GM12874 (cell line): ENCODE data around the gene TMEM52.

Experiments
- CTCF ChIP-seq: IDR thresholded peaks from 2 replicates; pipeline ENCODE4 v1.5.1; 2011; ENCODE audit warnings: low read depth, mild to moderate bottlenecking, control low read depth, low read length, moderate library complexity; ENCODE audit not compliant: insufficient read depth

The TMEM52 gene

DNA sequence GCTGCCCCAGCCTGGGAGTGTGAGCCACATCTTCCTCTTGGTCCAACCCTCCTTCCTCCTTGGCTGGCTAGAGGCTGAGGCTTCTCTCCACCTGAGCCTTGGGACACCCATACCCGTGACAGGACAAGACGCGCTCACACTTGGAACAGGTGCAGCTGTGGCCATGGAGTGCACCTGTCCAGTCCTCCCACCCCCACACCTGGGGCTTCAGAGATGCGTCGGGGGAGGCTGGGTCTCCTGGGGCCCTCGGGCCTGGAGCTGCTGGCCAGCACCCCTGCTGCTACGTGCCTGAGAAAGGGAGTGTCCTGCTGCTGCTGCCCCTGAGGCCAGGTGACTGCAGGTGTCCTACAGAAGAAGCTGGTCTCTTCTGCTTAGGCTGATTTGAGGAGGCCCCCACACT is 37.0 kb upstream of the TMEM52 start:
- no peak for TF ChIP-seq CTCF

DNA sequence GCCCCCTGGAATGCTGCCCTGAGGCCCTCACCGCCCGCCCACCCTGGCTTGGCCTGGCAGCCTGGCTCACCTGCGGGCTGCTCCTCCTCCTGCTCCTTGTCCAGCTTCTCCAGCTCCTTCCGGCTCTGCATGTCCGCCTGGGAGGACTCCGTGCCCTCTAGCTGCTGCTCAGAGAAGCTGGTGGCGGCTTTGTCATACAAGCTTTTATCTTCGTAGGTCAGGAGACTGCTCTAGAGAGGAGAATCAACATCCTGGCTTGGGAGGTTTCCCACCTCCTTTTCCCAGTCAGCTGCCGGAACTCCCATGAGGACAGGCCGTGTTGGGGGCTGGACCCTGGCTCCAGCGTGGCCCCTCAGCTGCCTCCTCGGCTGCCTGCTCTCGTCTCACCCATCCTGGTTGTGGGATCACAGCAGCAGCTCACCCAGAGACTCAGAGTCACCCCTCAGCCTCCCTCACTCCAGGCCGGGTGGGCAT is 36.6 kb upstream of the TMEM52 start:
- no peak for TF ChIP-seq CTCF

DNA sequence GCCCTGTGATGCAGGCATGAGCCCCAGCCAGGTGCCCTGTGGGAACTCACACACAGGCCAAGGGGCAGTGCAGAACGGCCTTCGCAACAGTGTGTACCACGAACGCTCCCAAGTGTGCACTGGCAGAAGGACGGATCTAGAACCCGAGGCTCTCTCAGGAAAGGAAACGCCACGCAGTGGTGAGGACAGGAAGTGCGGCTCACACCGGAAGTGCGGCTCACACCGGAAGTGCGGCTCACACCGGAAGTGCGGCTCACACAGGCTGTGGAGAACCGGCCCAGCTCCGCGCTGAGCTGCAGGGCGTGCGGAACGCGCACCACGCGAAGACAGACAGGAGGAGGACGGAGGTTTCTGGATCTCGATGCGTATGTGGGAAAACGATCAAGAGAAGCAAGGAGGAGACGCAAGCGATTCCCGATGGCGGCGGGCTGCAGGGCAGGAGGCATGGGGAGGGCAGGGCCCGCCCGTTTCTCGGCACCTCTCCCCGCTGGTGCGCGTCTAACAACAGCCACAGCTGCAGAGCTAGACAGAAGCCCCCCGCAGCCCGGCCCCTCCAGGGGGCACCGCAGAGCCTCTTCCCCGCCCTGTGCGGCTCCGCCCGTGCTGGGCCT is 35.9 kb upstream of the TMEM52 start:
- TF ChIP-seq CTCF: peak; percentile 29; the same call in 1 of the 2 replicates

DNA sequence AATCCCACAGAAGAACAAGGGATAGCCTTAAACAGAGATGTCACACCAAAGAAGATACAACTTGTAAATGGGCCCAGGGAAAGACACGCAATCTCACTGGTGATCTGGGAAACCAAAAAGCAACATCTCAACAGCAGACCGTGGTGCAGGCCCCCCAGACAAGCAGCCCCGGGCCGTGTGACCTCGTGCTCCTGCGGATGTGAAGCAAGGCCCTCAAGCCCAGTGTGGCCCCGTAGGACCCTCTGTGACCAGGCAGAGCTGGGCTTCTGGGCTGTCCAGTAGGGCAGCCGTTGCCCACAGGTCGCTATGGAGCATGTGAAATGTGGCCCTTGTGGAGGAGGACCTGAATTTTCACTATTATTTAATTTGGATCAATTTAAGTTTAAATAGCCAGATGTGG is 34.9 kb upstream of the TMEM52 start:
- no peak for TF ChIP-seq CTCF

DNA sequence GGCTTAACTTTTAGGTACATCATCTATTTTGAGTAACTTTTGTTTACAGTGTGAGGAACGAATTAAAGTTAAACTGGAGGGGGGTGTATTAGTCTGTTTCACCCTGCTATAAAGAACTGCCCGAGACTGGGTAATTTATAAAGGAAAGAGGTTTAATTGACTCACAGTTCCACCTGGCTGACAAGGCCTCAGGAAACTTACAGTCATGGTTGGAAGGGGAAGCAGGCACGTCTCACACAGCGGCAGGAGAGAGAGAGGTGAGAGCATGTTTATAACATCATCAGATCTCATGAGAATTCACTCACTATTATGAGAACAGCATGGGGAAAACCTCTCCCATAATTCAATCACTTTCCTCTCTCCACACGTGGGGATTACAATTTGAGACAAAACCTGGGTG is 31.9 kb upstream of the TMEM52 start:
- TF ChIP-seq CTCF: no peak

DNA sequence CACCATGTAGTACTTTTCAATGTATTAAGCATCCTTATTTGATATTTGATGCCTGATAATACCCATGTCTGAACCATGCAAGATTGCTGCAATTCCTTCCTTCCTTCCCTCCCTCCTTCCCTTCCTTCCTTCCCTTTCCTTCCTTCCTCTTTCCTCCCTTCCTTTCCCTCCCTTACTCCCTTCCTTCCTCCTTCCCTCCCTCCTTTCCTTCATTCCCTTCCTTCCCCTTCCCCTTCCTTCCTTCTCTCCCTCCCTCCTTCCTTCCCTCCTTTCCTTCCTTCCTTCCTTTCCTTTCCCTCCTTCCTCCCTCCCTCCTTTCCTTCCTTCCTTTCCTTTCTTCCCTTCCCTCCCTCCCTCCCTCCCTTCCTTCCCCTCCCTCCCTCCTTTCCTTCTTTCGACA is 29.7 kb upstream of the TMEM52 start:
- no peak for TF ChIP-seq CTCF

DNA sequence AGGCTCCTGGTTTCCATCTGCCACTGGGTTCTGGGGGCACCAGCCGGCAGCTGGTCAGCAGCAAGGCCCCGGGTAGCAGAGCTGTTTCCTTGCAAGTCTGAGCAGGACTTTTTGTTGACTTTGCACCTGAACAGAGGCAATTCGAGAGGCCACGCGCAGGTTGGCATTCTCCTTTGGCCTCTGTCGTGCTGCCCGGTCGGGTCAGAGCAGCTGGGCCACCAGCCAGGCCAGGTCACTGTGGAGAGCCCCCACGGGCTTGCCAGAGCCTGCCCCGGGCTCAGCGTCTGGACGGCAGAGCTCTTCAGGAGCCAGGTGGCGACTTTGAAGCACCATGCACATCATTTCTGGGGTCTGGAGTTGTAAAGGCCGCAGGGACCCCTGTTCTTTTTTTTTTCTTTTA is 28.4 kb upstream of the TMEM52 start:
- no peak for TF ChIP-seq CTCF
